Measurements from ENCODE around the gene CDRT4.
A peak's percentile ranks its signal among the peaks of the same experiment; 100 is the strongest.

The CDRT4 gene

DNA sequence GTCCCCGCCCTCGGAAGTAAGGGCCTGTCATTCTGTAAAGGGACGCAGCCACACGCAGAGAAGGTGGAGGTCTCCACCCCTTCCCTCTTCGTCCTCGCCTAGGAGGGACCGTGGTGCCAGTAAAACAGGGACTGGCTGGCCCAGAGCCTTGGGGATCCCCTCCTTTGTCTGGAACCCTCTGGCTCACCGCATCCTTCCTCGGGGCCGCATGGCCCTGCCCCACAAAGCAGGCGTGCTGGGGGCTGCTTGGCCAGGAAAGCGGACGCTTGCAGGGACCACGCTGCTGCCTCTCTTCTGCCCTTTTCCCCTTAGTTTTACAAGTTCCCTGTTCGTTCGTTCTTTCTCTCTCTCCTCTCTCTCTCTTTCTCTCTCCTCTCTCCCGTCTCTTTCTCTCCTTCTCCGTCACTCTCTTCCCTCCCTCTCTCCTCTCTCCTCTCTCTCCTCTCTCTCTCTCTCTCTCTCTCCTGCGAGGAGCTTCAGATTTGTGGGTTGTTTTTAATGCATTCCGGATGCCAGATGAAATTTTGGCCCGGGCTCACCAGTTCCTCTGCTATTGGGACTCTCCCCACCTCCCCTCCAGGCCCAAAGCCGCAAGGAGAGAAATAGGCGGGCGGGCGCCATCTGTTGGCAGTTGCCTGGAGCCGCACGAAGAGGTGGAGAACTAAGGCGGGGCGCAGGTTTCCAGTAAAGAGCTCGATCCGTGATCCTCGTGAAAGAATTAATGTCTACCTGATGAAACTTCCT, 35.1 kb upstream of the CDRT4 start:
- Mint-ChIP-seq H3K9me3 (no peaks in the 10 kb centered on the region), H3K27ac (no peak overlapping the region), H3K4me3 (no peak overlapping the region), H3K36me3 (ENCODE audit: low read depth) (peaks cover 15% of the 10 kb centered on the region), H3K27me3 (ENCODE audit: low read depth) (no peaks in the 10 kb centered on the region), H3K4me1 (ENCODE audit: low read depth) (peaks cover 4% of the 10 kb centered on the region)
- peak; percentile 67 for DNase-seq (ENCODE audit: low spot score)

DNA sequence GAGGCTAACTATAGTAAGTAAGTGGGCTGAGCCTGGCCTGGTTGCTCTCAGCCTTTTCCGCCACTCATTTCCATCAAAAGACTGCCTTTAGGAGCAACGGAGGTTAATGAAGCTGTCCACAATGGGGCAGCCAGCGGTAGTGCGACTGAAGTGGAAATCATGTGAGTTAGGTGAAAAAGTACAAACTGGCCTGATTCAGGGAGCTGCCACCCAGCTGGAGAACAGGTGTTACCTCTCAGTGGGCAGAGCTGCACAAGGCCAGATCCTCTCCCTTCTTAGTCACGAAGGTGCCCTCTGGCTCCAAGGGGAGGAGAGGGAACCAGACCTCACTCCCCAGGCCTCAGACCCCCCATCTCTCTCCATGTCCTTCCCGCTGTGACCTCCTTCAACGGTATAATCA, 34.4 kb upstream of the CDRT4 start:
- H3K36me3 Mint-ChIP-seq (ENCODE audit: low read depth), result peaks cover 15% of the 10 kb centered on the region
- no peaks in the 10 kb centered on the region for H3K9me3 Mint-ChIP-seq
- no peak overlapping the region for H3K4me3 Mint-ChIP-seq
- H3K27me3 Mint-ChIP-seq (ENCODE audit: low read depth), result no peaks in the 10 kb centered on the region
- peaks cover 4% of the 10 kb centered on the region for H3K4me1 Mint-ChIP-seq (ENCODE audit: low read depth)
- DNase-seq (ENCODE audit: low spot score), result no peak
- H3K27ac Mint-ChIP-seq, result no peak overlapping the region

- H3K9me3 Mint-ChIP-seq, result no peaks in the 10 kb centered on the region
- peaks cover 4% of the 10 kb centered on the region for H3K4me1 Mint-ChIP-seq (ENCODE audit: low read depth)
- H3K27ac Mint-ChIP-seq, result no peak overlapping the region
- no peak overlapping the region for H3K4me3 Mint-ChIP-seq
- no peaks in the 10 kb centered on the region for H3K27me3 Mint-ChIP-seq (ENCODE audit: low read depth)
- H3K36me3 Mint-ChIP-seq (ENCODE audit: low read depth), result peaks cover 13% of the 10 kb centered on the region
- DNase-seq (ENCODE audit: low spot score), result no peak
These were observed 33.9 kb upstream of the CDRT4 start for GRCh38 chr17:15501282-15501681.

DNA sequence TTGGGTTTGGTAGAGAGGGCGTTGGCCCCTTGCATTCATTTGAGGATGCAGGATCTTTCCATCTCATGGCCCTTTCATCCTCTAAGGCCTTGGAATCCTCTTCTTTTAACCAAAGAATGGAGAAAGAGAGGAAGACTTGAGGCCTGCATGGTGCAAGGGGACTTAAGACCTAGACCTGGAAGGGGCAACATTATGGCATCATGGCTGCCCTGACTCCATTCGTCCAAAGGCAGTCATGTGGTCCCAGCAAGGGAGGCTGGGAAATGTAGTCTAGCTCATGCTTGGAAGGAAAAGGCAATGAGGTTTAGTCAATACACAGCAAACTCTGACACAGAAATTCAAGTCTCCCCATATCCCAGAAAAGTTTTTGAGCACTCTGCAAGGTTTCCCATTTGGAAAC, 30.7 kb upstream of the CDRT4 start:
- Mint-ChIP-seq H3K27ac (no peak overlapping the region), H3K4me1 (ENCODE audit: low read depth) (peaks cover 4% of the 10 kb centered on the region), H3K27me3 (ENCODE audit: low read depth) (no peaks in the 10 kb centered on the region), H3K9me3 (no peaks in the 10 kb centered on the region), H3K4me3 (no peak overlapping the region), H3K36me3 (ENCODE audit: low read depth) (peaks cover 14% of the 10 kb centered on the region)
- DNase-seq (ENCODE audit: low spot score), result no peak

DNA sequence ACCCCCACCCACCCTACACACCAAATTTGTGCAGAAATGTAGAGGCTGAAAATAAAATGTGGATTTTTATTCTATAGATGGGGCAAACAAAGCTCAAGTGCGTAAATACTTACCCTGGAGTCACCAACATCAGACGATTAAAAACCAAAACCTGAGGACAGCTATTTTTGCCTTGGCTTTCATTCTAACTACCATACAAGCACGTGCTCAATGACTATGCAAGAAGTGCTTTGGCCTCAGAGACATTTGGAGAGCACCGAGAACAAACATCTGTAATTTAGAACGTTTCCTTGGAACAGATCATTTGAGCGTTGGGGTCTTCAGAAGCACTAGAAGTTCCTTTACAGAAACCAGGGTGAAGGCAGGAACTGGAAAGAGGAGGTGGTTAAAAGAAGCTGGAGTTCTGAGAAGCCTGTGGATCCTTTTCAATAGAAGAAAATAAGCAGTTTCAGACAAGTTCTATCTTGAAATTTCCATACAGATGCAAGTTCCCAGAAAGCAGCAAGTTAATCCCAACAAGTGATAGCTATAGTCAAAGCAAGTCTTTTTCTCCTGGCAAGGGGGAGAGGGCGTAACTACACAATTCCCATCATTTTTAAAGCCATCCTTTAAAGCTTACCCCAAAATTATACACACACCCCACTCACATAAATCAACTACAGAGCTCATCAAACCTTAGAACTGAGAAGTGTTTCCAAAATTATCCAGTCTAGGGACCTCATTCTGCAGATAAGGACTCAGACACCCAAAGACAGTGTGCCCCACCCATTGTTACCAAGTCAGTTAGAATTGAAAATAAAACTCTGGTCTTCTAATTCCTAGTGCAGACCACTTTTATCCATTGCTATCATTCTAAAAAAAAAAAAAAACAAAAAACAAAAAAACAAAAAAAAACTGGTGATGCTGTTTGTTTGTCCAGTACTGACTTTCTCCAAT, 29.6 kb upstream of the CDRT4 start:
- H3K27me3 Mint-ChIP-seq (ENCODE audit: low read depth), result no peaks in the 10 kb centered on the region
- peaks cover 14% of the 10 kb centered on the region for H3K36me3 Mint-ChIP-seq (ENCODE audit: low read depth)
- H3K27ac Mint-ChIP-seq, result no peak overlapping the region
- no peaks in the 10 kb centered on the region for H3K9me3 Mint-ChIP-seq
- H3K4me3 Mint-ChIP-seq, result no peak overlapping the region
- no peak for DNase-seq (ENCODE audit: low spot score)
- no peaks in the 10 kb centered on the region for H3K4me1 Mint-ChIP-seq (ENCODE audit: low read depth)

DNA sequence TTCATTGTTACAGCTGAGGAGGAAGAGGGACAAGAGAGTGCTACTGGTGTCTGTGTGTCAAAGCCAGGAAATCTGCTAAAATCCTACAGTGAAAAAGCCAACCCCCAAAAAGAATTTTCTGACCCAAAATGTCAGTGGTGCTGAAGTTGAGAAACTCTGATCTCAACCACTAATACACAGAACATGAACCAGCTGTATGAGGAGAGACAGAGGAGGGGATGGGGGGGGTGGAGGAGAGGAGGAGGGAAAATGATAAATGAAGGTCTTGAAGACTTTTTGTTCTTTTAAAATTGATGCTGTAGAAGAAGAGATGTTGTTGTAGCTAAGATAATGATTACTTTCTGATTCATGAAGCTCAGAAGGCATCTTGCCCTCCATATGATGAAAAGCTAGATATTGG, 27.4 kb upstream of the CDRT4 start:
- Mint-ChIP-seq H3K9me3 (no peaks in the 10 kb centered on the region), H3K36me3 (ENCODE audit: low read depth) (peaks cover 8% of the 10 kb centered on the region), H3K4me3 (no peak overlapping the region), H3K27ac (no peak overlapping the region), H3K4me1 (ENCODE audit: low read depth) (peaks cover 11% of the 10 kb centered on the region), H3K27me3 (ENCODE audit: low read depth) (no peaks in the 10 kb centered on the region)
- DNase-seq (ENCODE audit: low spot score), result no peak

GRCh38 chr17:15493693-15494035, 26.2 kb upstream of the CDRT4 start:
- peaks cover 11% of the 10 kb centered on the region for H3K36me3 Mint-ChIP-seq (ENCODE audit: low read depth)
- H3K27ac Mint-ChIP-seq, result no peak overlapping the region
- no peak for DNase-seq (ENCODE audit: low spot score)
- no peaks in the 10 kb centered on the region for H3K27me3 Mint-ChIP-seq (ENCODE audit: low read depth)
- H3K9me3 Mint-ChIP-seq, result no peaks in the 10 kb centered on the region
- H3K4me3 Mint-ChIP-seq, result no peak overlapping the region
- H3K4me1 Mint-ChIP-seq (ENCODE audit: low read depth), result peaks cover 11% of the 10 kb centered on the region

DNA sequence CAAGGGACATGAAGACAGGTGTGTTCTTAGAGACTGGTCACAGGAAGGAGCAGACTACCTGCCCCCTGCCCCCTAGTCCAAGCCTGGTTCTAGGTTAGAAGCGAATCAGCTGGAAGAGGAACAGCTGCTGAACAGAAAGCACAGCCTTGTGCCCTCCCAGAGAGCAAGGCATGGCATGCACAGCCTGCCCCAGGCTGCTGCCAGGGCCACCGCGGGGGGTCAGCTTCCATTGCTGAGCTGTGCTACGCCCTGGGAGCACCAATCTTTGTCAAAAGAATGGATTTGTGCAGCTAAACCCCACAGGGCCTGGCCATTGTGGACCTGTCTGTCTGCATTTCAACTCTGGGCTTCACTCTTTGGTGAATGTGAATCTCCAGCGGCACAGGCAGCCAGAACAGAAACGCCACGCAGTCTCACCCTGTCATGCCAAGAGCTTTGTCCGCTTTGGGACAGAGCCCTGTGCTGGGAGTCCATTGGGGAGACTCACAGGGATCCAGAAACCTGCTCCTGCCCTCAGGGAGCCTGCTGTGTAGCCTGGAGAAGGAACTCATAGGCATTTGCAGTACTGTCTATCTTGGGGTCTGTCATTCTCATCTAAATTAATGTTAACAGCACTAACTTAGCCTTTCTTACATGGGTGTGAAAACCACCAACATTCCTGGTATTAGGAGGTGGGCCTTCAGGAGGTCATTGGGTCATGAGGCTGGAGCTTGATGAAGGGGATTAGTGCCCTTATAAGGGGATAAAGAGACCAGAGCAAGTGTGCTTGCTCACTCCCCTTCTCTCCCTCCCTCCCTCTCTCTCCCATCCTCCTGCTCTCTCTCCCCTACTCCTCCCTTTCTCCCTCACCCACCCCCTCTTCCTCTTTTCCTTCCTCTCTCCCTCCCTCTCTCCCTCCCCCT, 25.6 kb upstream of the CDRT4 start:
- Mint-ChIP-seq H3K9me3 (no peaks in the 10 kb centered on the region), H3K4me3 (no peak overlapping the region), H3K27me3 (ENCODE audit: low read depth) (no peaks in the 10 kb centered on the region), H3K27ac (no peak overlapping the region), H3K36me3 (ENCODE audit: low read depth) (peaks cover 8% of the 10 kb centered on the region), H3K4me1 (ENCODE audit: low read depth) (peaks cover 11% of the 10 kb centered on the region)
- DNase-seq (ENCODE audit: low spot score), result no peak

- no peak overlapping the region for H3K4me3 Mint-ChIP-seq
- H3K4me1 Mint-ChIP-seq (ENCODE audit: low read depth), result peaks cover 11% of the 10 kb centered on the region
These were observed 24.8 kb upstream of the CDRT4 start for GRCh38 chr17:15492186-15492585.

DNA sequence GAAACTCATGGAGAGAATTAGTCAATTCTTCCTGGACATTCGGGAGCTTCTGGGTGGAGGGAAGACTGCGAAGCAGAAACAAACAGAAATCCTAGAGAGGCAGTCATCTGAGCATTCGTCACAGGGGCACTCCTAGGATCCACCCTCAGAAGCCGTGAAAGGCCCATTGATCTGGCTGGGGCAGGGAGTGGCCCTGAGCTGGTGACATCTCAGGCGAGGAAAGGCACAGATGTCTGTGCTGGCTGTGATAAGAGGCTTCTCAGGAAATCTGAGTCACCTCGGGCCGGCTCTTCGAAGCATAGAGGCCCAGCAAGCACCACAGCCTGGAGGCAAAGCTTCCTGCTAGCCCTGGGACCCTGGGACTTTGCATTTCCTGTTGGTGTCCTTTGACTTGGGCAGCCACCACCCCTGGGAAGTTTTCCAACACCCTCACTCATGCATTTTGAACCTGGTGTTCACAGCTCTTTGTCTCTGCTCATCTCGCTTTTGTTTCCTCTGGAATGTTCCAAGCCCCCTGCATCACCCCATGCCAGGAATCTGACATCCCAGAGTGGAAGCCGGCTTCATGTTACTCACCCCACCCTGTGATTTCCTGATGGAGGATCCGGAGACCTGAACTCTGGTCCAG, 23.3 kb upstream of the CDRT4 start:
- H3K27me3 Mint-ChIP-seq (ENCODE audit: low read depth), result no peaks in the 10 kb centered on the region
- no peak overlapping the region for H3K27ac Mint-ChIP-seq
- H3K4me1 Mint-ChIP-seq (ENCODE audit: low read depth), result peaks cover 11% of the 10 kb centered on the region
- H3K9me3 Mint-ChIP-seq, result no peaks in the 10 kb centered on the region
- DNase-seq (ENCODE audit: low spot score), result peak; percentile 69
- H3K4me3 Mint-ChIP-seq, result no peak overlapping the region
- H3K36me3 Mint-ChIP-seq (ENCODE audit: low read depth), result peaks cover 7% of the 10 kb centered on the region

More at GRCh38 chr17:15492186-15492585, 24.8 kb upstream of the CDRT4 start:
- no peak for DNase-seq (ENCODE audit: low spot score)
- Mint-ChIP-seq H3K36me3 (ENCODE audit: low read depth) (peaks cover 7% of the 10 kb centered on the region), H3K9me3 (no peaks in the 10 kb centered on the region), H3K27me3 (ENCODE audit: low read depth) (no peaks in the 10 kb centered on the region), H3K27ac (no peak overlapping the region)

GRCh38 chr17:15488557-15488956, 21.1 kb upstream of the CDRT4 start:
- H3K36me3 Mint-ChIP-seq (ENCODE audit: low read depth), result peaks cover 6% of the 10 kb centered on the region
- no peaks in the 10 kb centered on the region for H3K27me3 Mint-ChIP-seq (ENCODE audit: low read depth)
- no peak overlapping the region for H3K27ac Mint-ChIP-seq
- no peak overlapping the region for H3K4me3 Mint-ChIP-seq
- H3K4me1 Mint-ChIP-seq (ENCODE audit: low read depth), result peaks cover 11% of the 10 kb centered on the region
- no peak for DNase-seq (ENCODE audit: low spot score)
- no peaks in the 10 kb centered on the region for H3K9me3 Mint-ChIP-seq

DNA sequence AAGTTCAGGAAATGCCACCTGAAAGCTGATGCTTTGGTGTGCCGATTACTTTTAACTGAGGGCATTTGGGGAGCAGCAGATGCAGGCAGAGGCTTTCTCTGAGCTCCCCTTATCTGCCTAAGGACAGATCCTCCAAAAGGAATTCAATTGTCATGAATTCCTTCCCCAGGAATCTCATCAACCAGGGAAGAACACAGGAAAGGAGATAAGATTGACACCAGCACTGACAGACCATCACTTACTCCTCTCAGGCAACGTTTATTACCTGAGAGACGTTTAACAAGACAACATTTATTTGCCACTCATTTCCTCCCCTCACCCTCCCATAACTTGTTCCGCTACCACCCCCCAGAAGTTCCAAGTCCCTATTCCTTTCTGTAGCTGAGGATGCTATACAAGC, 17.6 kb upstream of the CDRT4 start:
- H3K4me3 Mint-ChIP-seq, result no peak overlapping the region
- H3K36me3 Mint-ChIP-seq (ENCODE audit: low read depth), result peaks cover 3% of the 10 kb centered on the region
- no peak for DNase-seq (ENCODE audit: low spot score)
- H3K4me1 Mint-ChIP-seq (ENCODE audit: low read depth), result no peaks in the 10 kb centered on the region
- no peaks in the 10 kb centered on the region for H3K27me3 Mint-ChIP-seq (ENCODE audit: low read depth)
- H3K27ac Mint-ChIP-seq, result no peak overlapping the region
- H3K9me3 Mint-ChIP-seq, result no peaks in the 10 kb centered on the region

GRCh38 chr17:15483431-15483830, 16.0 kb upstream of the CDRT4 start:
- no peaks in the 10 kb centered on the region for H3K9me3 Mint-ChIP-seq
- H3K27me3 Mint-ChIP-seq (ENCODE audit: low read depth), result no peaks in the 10 kb centered on the region
- no peak overlapping the region for H3K4me3 Mint-ChIP-seq

More at GRCh38 chr17:15483431-15483830, 16.0 kb upstream of the CDRT4 start:
- Mint-ChIP-seq H3K36me3 (ENCODE audit: low read depth) (no peaks in the 10 kb centered on the region), H3K27ac (no peak overlapping the region), H3K4me1 (ENCODE audit: low read depth) (no peaks in the 10 kb centered on the region)
- no peak for DNase-seq (ENCODE audit: low spot score)
